ENCODE measurements around the gene CALHM6. TPM values are rescaled to one million over a fixed set of nuclear protein-coding genes. Genes with fewer than 3 reads are reported as not detected.

The CALHM6 gene
- total and polyA plus RNA-seq, 2 of the 8 experiments (the other 6 are each of a cell fraction or from before 2014, with no cell fraction given) = 0.93 to 1.8 TPM

- TF ChIP-seq CHD7 (IDR thresholded peaks at IDR 0.05; ENCODE audit: insufficient replicate concordance, low read length) = no peak
- TF ChIP-seq SUZ12 (IDR thresholded peaks at IDR 0.05; ENCODE audit: low read length) = no peak
- TF ChIP-seq SRF (IDR thresholded peaks at IDR 0.05; ENCODE audit: low read depth, low read length) = no peak
- no peak for TF ChIP-seq NRF1 (IDR thresholded peaks at IDR 0.05; ENCODE audit: low read depth, low read length)
- TF ChIP-seq BACH1 (IDR thresholded peaks at IDR 0.05; ENCODE audit: low read length) = no peak
- no peak for TF ChIP-seq EZH2 (IDR thresholded peaks at IDR 0.05; ENCODE audit: low read depth, low read length, severe bottlenecking)
- no peak for TF ChIP-seq POLR2A (IDR thresholded peaks at IDR 0.05; ENCODE audit: control extremely low read depth in 1 of 2, low read depth in 2 of 2, low read length in 2 of 2)
These were observed 32.1 kb upstream of the CALHM6 start (continued) for GRCh38 chr6:116429111-116429510.

Measured in H1 (cell line).